WTC11 (cell line): ENCODE data around the gene LRMDA. TPM values are rescaled to one million over a fixed set of nuclear protein-coding genes. Genes with fewer than 3 reads are reported as not detected.

Experiments
- ATAC-seq: fragments of 200-7000 bp; cut with Tn5 transposase; 2 replicates; pipeline ENCODE4 v1.10.0; 2021; ENCODE audit warnings: mild to moderate bottlenecking, moderate library complexity
- CTCF ChIA-PET: fragments of 300-600 bp; sonication (Branson Sonifier 250); formaldehyde crosslinking; loops from one replicate; lab custom pipeline; 2021; ENCODE audit warnings: antibody characterized with exemption; lab: Charles Lee
- POLR2A ChIA-PET: fragments of 350-600 bp; sonication (Branson Sonifier 250); formaldehyde crosslinking; loops from one replicate; lab custom pipeline; 2021; ENCODE audit warnings: antibody characterized with exemption; lab: Charles Lee
- DNase-seq: peaks from one replicate; pipeline ENCODE4 v3.0.0; 2021; ENCODE audit warnings: low spot score
- H3K27ac Mint-ChIP-seq: 2 replicates; pipeline ENCODE4 v1.8.0; 2021; ENCODE audit warnings: mixed read lengths
- H3K27me3 Mint-ChIP-seq: 2 replicates; pipeline ENCODE4 v1.8.0; 2021; ENCODE audit warnings: low read depth, mild to moderate bottlenecking, moderate library complexity, mixed read lengths
- H3K36me3 Mint-ChIP-seq: 2 replicates; pipeline ENCODE4 v1.8.0; 2021; ENCODE audit warnings: mixed read lengths
- H3K4me1 Mint-ChIP-seq: 2 replicates; pipeline ENCODE4 v1.8.0; 2022; ENCODE audit warnings: mixed read lengths
- H3K4me3 Mint-ChIP-seq: 2 replicates; pipeline ENCODE4 v1.8.0; 2021; ENCODE audit warnings: mild to moderate bottlenecking, moderate library complexity, mixed read lengths
- H3K9me3 Mint-ChIP-seq: 2 replicates; pipeline ENCODE4 v1.8.0; 2021; ENCODE audit warnings: mixed read lengths
- IRF2 ChIP-seq: sonication (generic); formaldehyde crosslinking; IDR thresholded peaks from 2 replicates; pipeline ENCODE4 v1.8.0; 2022; ENCODE audit warnings: low read depth, missing genetic modification reagents, borderline replicate concordance
- RELA ChIP-seq: sonication (generic); formaldehyde crosslinking; IDR thresholded peaks from 2 replicates; pipeline ENCODE4 v1.8.1; 2022; ENCODE audit warnings: missing genetic modification reagents, mild to moderate bottlenecking, borderline replicate concordance
- ZNF219 ChIP-seq: sonication (generic); formaldehyde crosslinking; IDR thresholded peaks from 2 replicates; pipeline ENCODE4 v1.8.0; 2023; ENCODE audit warnings: missing genetic modification reagents, mild to moderate bottlenecking, borderline replicate concordance
- ZNF423 ChIP-seq: fragments of 250-450 bp; sonication (Bioruptor Pico); IDR thresholded peaks from 2 replicates; pipeline ENCODE4 v2.1.2; 2022; ENCODE audit warnings: mild to moderate bottlenecking, moderate library complexity
- total RNA-seq: library from RNA; stranded (reverse); gene quantifications from 3 replicates; pipeline ENCODE4 v1.2.3, GENCODE V29; 2021
- TF ChIP-seq, protein P1 (sequence below): sonication (generic); formaldehyde crosslinking; IDR thresholded peaks from 2 replicates; pipeline ENCODE4 v1.8.1; 2022; ENCODE audit warnings: low read depth, mild to moderate bottlenecking, moderate library complexity, missing genetic modification reagents, borderline replicate concordance
- TF ChIP-seq, protein P2 (sequence below): sonication (generic); formaldehyde crosslinking; IDR thresholded peaks from 2 replicates; pipeline ENCODE4 v1.8.0; 2023; ENCODE audit warnings: missing genetic modification reagents, mild to moderate bottlenecking, borderline replicate concordance
- TF ChIP-seq, protein P3 (sequence below): sonication (generic); formaldehyde crosslinking; IDR thresholded peaks from 2 replicates; pipeline ENCODE4 v1.8.1; 2022; ENCODE audit warnings: mild to moderate bottlenecking, moderate library complexity, missing genetic modification reagents
- TF ChIP-seq, protein P4 (sequence below): sonication (generic); formaldehyde crosslinking; IDR thresholded peaks from 2 replicates; pipeline ENCODE4 v1.8.1; 2023; ENCODE audit warnings: mild to moderate bottlenecking, moderate library complexity, missing genetic modification reagents
- TF ChIP-seq, protein P5 (sequence below): fragments of 200-600 bp; IDR thresholded peaks from 2 replicates; pipeline ENCODE4 v1.8.0; 2022; ENCODE audit warnings: antibody characterized with exemption
- TF ChIP-seq, protein P6 (sequence below): sonication (generic); formaldehyde crosslinking; IDR thresholded peaks from 2 replicates; pipeline ENCODE4 v1.8.0; 2022; ENCODE audit warnings: mild to moderate bottlenecking, missing genetic modification reagents

The LRMDA gene
- total RNA-seq, 1 experiment from 2014 or later = 0.92 TPM

DNA sequence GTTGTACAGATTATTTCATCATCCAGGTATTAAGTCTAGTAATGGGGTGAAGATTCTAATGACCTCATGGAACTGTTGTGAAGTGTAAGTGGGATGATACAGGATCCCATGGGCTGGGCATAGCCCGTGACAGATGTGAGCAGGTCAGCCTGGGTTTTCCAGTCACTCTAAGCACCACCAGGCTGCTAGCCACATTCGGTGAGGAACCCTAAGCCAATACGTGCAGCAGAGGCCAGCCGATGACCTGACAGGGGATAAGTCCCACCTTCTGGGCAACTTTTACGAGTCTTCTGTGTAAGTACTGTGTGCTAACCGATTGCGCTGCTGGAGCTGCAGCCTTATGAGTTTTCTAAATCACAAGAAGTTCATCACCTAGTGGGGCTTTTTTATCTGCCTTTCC, 37.2 kb upstream of the LRMDA start (continued):
- TF ChIP-seq ZNF219 (CRISPR knock-in tag) (no peak), IRF2 (CRISPR knock-in tag) (no peak), RELA (CRISPR knock-in tag) (no peak)
- TF ChIP-seq, protein P1, sequence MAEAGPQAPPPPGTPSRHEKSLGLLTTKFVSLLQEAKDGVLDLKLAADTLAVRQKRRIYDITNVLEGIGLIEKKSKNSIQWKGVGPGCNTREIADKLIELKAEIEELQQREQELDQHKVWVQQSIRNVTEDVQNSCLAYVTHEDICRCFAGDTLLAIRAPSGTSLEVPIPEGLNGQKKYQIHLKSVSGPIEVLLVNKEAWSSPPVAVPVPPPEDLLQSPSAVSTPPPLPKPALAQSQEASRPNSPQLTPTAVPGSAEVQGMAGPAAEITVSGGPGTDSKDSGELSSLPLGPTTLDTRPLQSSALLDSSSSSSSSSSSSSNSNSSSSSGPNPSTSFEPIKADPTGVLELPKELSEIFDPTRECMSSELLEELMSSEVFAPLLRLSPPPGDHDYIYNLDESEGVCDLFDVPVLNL = no peak

DNA sequence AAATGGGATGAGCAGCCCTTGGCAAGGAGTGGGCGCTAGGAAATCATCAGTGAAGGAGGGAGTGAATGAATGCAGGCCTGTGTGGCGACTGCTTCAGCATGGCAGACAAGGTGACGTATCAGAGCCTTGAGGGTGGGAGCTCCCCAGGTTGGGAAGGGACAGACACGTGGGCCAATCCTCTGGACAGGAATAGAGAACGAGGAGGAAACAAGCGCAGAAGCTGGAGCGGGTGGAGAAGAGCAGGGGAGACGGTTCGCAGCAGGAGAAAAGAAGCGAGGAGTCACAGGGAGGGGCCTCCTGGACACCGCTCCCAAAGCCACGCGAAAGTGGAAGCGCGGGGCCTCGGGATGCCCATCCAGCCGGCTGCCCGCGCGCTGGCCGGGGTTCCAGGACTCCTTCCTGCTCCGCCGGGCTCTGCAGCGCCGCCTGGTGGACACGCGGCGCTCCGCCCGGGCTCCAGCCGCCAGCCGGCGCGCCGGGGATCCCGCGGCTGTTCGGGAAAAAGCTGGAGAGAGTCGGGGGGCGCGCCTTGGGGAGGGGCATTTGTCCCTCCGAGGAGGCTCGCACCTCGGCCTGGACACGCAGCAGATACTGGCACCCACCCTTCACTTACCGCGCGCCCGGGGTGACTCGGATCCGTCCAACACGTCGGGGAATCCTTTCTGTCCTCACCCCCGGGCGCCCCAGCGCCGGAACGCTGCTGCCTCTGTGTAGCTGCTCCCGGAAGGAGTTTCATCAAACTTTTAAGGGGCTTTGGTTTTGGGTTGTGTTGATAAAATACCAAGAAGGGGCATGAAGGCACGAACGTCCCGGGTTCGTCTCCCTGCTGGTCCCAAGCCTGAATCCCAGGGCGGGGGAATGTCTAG, 36.1 kb upstream of the LRMDA start:
- ATAC-seq (peak; percentile 13), DNase-seq (peak; percentile 71)
- no peak for TF ChIP-seq ZNF219 (CRISPR knock-in tag)
- TF ChIP-seq, protein P2, sequence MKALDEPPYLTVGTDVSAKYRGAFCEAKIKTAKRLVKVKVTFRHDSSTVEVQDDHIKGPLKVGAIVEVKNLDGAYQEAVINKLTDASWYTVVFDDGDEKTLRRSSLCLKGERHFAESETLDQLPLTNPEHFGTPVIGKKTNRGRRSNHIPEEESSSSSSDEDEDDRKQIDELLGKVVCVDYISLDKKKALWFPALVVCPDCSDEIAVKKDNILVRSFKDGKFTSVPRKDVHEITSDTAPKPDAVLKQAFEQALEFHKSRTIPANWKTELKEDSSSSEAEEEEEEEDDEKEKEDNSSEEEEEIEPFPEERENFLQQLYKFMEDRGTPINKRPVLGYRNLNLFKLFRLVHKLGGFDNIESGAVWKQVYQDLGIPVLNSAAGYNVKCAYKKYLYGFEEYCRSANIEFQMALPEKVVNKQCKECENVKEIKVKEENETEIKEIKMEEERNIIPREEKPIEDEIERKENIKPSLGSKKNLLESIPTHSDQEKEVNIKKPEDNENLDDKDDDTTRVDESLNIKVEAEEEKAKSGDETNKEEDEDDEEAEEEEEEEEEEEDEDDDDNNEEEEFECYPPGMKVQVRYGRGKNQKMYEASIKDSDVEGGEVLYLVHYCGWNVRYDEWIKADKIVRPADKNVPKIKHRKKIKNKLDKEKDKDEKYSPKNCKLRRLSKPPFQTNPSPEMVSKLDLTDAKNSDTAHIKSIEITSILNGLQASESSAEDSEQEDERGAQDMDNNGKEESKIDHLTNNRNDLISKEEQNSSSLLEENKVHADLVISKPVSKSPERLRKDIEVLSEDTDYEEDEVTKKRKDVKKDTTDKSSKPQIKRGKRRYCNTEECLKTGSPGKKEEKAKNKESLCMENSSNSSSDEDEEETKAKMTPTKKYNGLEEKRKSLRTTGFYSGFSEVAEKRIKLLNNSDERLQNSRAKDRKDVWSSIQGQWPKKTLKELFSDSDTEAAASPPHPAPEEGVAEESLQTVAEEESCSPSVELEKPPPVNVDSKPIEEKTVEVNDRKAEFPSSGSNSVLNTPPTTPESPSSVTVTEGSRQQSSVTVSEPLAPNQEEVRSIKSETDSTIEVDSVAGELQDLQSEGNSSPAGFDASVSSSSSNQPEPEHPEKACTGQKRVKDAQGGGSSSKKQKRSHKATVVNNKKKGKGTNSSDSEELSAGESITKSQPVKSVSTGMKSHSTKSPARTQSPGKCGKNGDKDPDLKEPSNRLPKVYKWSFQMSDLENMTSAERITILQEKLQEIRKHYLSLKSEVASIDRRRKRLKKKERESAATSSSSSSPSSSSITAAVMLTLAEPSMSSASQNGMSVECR (CRISPR knock-in tag) = 0 out of 2 replicates have a peak, but pooled peaks have one; percentile 31
- TF ChIP-seq, protein P3, sequence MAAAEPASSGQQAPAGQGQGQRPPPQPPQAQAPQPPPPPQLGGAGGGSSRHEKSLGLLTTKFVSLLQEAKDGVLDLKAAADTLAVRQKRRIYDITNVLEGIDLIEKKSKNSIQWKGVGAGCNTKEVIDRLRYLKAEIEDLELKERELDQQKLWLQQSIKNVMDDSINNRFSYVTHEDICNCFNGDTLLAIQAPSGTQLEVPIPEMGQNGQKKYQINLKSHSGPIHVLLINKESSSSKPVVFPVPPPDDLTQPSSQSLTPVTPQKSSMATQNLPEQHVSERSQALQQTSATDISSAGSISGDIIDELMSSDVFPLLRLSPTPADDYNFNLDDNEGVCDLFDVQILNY (CRISPR knock-in tag) = peak; percentile 71; the same call in 1 of the 2 replicates
- TF ChIP-seq, protein P4, sequence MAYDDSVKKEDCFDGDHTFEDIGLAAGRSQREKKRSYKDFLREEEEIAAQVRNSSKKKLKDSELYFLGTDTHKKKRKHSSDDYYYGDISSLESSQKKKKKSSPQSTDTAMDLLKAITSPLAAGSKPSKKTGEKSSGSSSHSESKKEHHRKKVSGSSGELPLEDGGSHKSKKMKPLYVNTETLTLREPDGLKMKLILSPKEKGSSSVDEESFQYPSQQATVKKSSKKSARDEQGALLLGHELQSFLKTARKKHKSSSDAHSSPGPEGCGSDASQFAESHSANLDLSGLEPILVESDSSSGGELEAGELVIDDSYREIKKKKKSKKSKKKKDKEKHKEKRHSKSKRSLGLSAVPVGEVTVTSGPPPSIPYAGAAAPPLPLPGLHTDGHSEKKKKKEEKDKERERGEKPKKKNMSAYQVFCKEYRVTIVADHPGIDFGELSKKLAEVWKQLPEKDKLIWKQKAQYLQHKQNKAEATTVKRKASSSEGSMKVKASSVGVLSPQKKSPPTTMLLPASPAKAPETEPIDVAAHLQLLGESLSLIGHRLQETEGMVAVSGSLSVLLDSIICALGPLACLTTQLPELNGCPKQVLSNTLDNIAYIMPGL (CRISPR knock-in tag) = peak; percentile 75; the same call in 1 of the 2 replicates
- TF ChIP-seq, protein P5, sequence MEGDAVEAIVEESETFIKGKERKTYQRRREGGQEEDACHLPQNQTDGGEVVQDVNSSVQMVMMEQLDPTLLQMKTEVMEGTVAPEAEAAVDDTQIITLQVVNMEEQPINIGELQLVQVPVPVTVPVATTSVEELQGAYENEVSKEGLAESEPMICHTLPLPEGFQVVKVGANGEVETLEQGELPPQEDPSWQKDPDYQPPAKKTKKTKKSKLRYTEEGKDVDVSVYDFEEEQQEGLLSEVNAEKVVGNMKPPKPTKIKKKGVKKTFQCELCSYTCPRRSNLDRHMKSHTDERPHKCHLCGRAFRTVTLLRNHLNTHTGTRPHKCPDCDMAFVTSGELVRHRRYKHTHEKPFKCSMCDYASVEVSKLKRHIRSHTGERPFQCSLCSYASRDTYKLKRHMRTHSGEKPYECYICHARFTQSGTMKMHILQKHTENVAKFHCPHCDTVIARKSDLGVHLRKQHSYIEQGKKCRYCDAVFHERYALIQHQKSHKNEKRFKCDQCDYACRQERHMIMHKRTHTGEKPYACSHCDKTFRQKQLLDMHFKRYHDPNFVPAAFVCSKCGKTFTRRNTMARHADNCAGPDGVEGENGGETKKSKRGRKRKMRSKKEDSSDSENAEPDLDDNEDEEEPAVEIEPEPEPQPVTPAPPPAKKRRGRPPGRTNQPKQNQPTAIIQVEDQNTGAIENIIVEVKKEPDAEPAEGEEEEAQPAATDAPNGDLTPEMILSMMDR = peak; percentile 98
- TF ChIP-seq, protein P6, sequence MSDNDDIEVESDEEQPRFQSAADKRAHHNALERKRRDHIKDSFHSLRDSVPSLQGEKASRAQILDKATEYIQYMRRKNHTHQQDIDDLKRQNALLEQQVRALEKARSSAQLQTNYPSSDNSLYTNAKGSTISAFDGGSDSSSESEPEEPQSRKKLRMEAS (CRISPR knock-in tag) = 0 out of 2 replicates have a peak, but pooled peaks have one; percentile 8
- no peak for TF ChIP-seq ZNF423
- no peak overlapping the region for H3K27ac Mint-ChIP-seq
- POLR2A ChIA-PET = interaction anchor here (0.6 kb wide), 1 partner anchor 157 kb away, joined by 3 read pairs; no protein-coding TSS in a partner anchor
- H3K27me3 Mint-ChIP-seq = peaks cover 100% of the 10 kb centered on the region
- peak overlapping the region; percentile 64 for H3K4me3 Mint-ChIP-seq
- no peaks in the 10 kb centered on the region for H3K36me3 Mint-ChIP-seq
- H3K9me3 Mint-ChIP-seq = no peaks in the 10 kb centered on the region
- peaks cover 23% of the 10 kb centered on the region for H3K4me1 Mint-ChIP-seq
- CTCF ChIA-PET = interaction anchor here (0.6 to 2.5 kb wide), 39 partner anchors 9 to 908 kb away, joined by 3 to 17 read pairs (median 4); partner anchors contain the start of gene COMTD1
